Measurements from ENCODE around the gene MLLT10. TPM values are rescaled to one million over a fixed set of nuclear protein-coding genes. Genes with fewer than 3 reads are reported as not detected.

MLLT10 gene
- total RNA-seq, 2 donors from 2014 or later: 55.8 to 62.9 TPM

- peak; percentile 90 for DNase-seq
- Mint-ChIP-seq H3K27ac (peak overlapping the region; percentile 94), H3K27me3 (ENCODE audit: insufficient read depth) (no peaks in the 10 kb centered on the region), H3K36me3 (ENCODE audit: low read depth) (peaks cover 10% of the 10 kb centered on the region), H3K4me3 (peak overlapping the region; percentile 82), H3K9me3 (no peaks in the 10 kb centered on the region), H3K4me1 (peaks cover 65% of the 10 kb centered on the region)
- 0% methylated on average over 38 to 73 of the region's 73 CpGs for WGBS, 2 experiments (ENCODE audit: insufficient coverage in 1 of 2, insufficient read length in 1 of 2)
- no peak for TF ChIP-seq CTCF (conservative IDR thresholded peaks at IDR 0.05)
- Histone ChIP-seq H3K4me3 (ENCODE audit: low read length) (peak overlapping the region; percentile 89), H3K9me3 (ENCODE audit: control insufficient read depth, low read length) (no peaks in the 10 kb centered on the region), H3K27ac (ENCODE audit: low read depth, low read length) (peak overlapping the region; percentile 88), H3K4me1 (ENCODE audit: control insufficient read depth, insufficient read depth, low read length) (peaks cover 17% of the 10 kb centered on the region), H3K36me3 (ENCODE audit: control insufficient read depth, insufficient read depth, low read length) (peaks cover 10% of the 10 kb centered on the region), H3K27me3 (ENCODE audit: control insufficient read depth, insufficient read depth, low read length, poor library complexity, severe bottlenecking) (no peaks in the 10 kb centered on the region), H3K9ac (ENCODE audit: extremely low read depth, low read length, poor library complexity, severe bottlenecking) (peak overlapping the region; percentile 78)
These were observed 16.6 kb upstream of the MLLT10 start for GRCh38 chr10:21517134-21518031.

GRCh38 chr10:21518149-21518640 lies 15.8 kb upstream of the MLLT10 start:
- H3K9ac ChIP-seq (ENCODE audit: extremely low read depth, low read length, poor library complexity, severe bottlenecking): peak overlapping the region; percentile 78
- 1 to 2% methylated on average over 6 to 12 of the region's 13 CpGs for WGBS, 2 experiments (ENCODE audit: insufficient coverage in 1 of 2, insufficient read length in 1 of 2)
- no peaks in the 10 kb centered on the region for H3K27me3 Mint-ChIP-seq (ENCODE audit: insufficient read depth)
- peaks cover 10% of the 10 kb centered on the region for H3K36me3 ChIP-seq (ENCODE audit: control insufficient read depth, insufficient read depth, low read length)
- peaks cover 25% of the 10 kb centered on the region for H3K4me1 ChIP-seq (ENCODE audit: control insufficient read depth, insufficient read depth, low read length)
- H3K36me3 Mint-ChIP-seq (ENCODE audit: low read depth): peaks cover 10% of the 10 kb centered on the region
- no peak for DNase-seq
- peak overlapping the region; percentile 88 for H3K27ac ChIP-seq (ENCODE audit: low read depth, low read length)
- H3K4me3 Mint-ChIP-seq: peak overlapping the region; percentile 82
- peak overlapping the region; percentile 89 for H3K4me3 ChIP-seq (ENCODE audit: low read length)
- H3K9me3 Mint-ChIP-seq: no peaks in the 10 kb centered on the region
- no peaks in the 10 kb centered on the region for H3K27me3 ChIP-seq (ENCODE audit: control insufficient read depth, insufficient read depth, low read length, poor library complexity, severe bottlenecking)
- peaks cover 65% of the 10 kb centered on the region for H3K4me1 Mint-ChIP-seq
- no peak for TF ChIP-seq CTCF (conservative IDR thresholded peaks at IDR 0.05)
- peak overlapping the region; percentile 94 for H3K27ac Mint-ChIP-seq
- H3K9me3 ChIP-seq (ENCODE audit: control insufficient read depth, low read length): no peaks in the 10 kb centered on the region

GRCh38 chr10:21518641-21519396 lies 15.2 kb upstream of the MLLT10 start:
- Histone ChIP-seq H3K9ac (ENCODE audit: extremely low read depth, low read length, poor library complexity, severe bottlenecking) (peak overlapping the region; percentile 78), H3K36me3 (ENCODE audit: control insufficient read depth, insufficient read depth, low read length) (peaks cover 10% of the 10 kb centered on the region), H3K27me3 (ENCODE audit: control insufficient read depth, insufficient read depth, low read length, poor library complexity, severe bottlenecking) (no peaks in the 10 kb centered on the region), H3K4me1 (ENCODE audit: control insufficient read depth, insufficient read depth, low read length) (peaks cover 26% of the 10 kb centered on the region), H3K4me3 (ENCODE audit: low read length) (peak overlapping the region; percentile 89), H3K27ac (ENCODE audit: low read depth, low read length) (peak overlapping the region; percentile 88), H3K9me3 (ENCODE audit: control insufficient read depth, low read length) (no peaks in the 10 kb centered on the region)
- WGBS, 2 experiments (ENCODE audit: insufficient coverage in 1 of 2, insufficient read length in 1 of 2): 2 to 3% methylated on average over 4 to 16 of the region's 16 CpGs
- DNase-seq: peak; percentile 59
- H3K27ac Mint-ChIP-seq: peak overlapping the region; percentile 82
- peaks cover 10% of the 10 kb centered on the region for H3K36me3 Mint-ChIP-seq (ENCODE audit: low read depth)
- H3K27me3 Mint-ChIP-seq (ENCODE audit: insufficient read depth): no peaks in the 10 kb centered on the region
- H3K4me3 Mint-ChIP-seq: peak overlapping the region; percentile 82
- no peak for TF ChIP-seq CTCF (conservative IDR thresholded peaks at IDR 0.05)
- H3K4me1 Mint-ChIP-seq: peaks cover 66% of the 10 kb centered on the region
- H3K9me3 Mint-ChIP-seq: no peaks in the 10 kb centered on the region
